SK-N-SH treated with all-trans-retinoic acid at 6 μM for 48 hours (cell line): ENCODE measurements around the gene KLRF2.

Experiments
- ATAC-seq: fragments of 200-7000 bp; cut with Tn5 transposase; 3 replicates; pipeline ENCODE4 v1.9.1; 2020; ENCODE audit warnings: mild to moderate bottlenecking, moderate library complexity
- CSDC2 ChIP-seq: fragments of 250-450 bp; sonication (Bioruptor Pico); IDR thresholded peaks from 2 replicates; pipeline ENCODE4 v1.5.0; 2020; ENCODE audit warnings: mild to moderate bottlenecking, moderate library complexity
- ESRRG ChIP-seq: fragments of 250-450 bp; sonication (Bioruptor Pico); IDR thresholded peaks from 2 replicates; pipeline ENCODE4 v1.6.1; 2021; ENCODE audit warnings: mild to moderate bottlenecking
- GLIS3 ChIP-seq: fragments of 250-450 bp; sonication (Bioruptor Pico); IDR thresholded peaks from 2 replicates; pipeline ENCODE4 v1.5.0; 2020; ENCODE audit warnings: mild to moderate bottlenecking, moderate library complexity
- ISL1 ChIP-seq: fragments of 250-450 bp; sonication (Bioruptor Pico); IDR thresholded peaks from 2 replicates; pipeline ENCODE4 v2.1.2; 2022; ENCODE audit warnings: mild to moderate bottlenecking, moderate library complexity
- OSR1 ChIP-seq: fragments of 250-450 bp; sonication (Bioruptor Pico); IDR thresholded peaks from 2 replicates; pipeline ENCODE4 v1.8.0; 2022; ENCODE audit warnings: moderate library complexity, mild to moderate bottlenecking, inconsistent platforms
- PPARA ChIP-seq: fragments of 250-450 bp; sonication (Bioruptor Pico); IDR thresholded peaks from 2 replicates; pipeline ENCODE4 v1.5.0; 2020; ENCODE audit warnings: mild to moderate bottlenecking, borderline replicate concordance
- RARB ChIP-seq: fragments of 250-450 bp; sonication (Bioruptor Pico); IDR thresholded peaks from 2 replicates; pipeline ENCODE4 v1.8.0; 2021; ENCODE audit warnings: mild to moderate bottlenecking, moderate library complexity
- SNAI2 ChIP-seq: fragments of 250-450 bp; sonication (Bioruptor Pico); IDR thresholded peaks from 2 replicates; pipeline ENCODE4 v1.5.0; 2020; ENCODE audit warnings: mild to moderate bottlenecking, moderate library complexity
- TOX ChIP-seq: fragments of 250-450 bp; sonication (Bioruptor Pico); IDR thresholded peaks from 2 replicates; pipeline ENCODE4 v1.8.0; 2021; ENCODE audit warnings: mild to moderate bottlenecking, moderate library complexity, borderline replicate concordance
- ZFP3 ChIP-seq: fragments of 250-450 bp; sonication (Bioruptor Pico); IDR thresholded peaks from 2 replicates; pipeline ENCODE4 v1.5.0; 2020; ENCODE audit warnings: mild to moderate bottlenecking, moderate library complexity
- ZFP30 ChIP-seq: fragments of 450-650 bp; formaldehyde crosslinking; IDR thresholded peaks from 2 replicates; pipeline ENCODE4 v1.5.0; 2022; ENCODE audit warnings: mild to moderate bottlenecking, moderate library complexity
- ZNF565 ChIP-seq: fragments of 450-650 bp; formaldehyde crosslinking; conservative IDR thresholded peaks from 2 replicates; pipeline ENCODE4 v1.5.0; 2020; ENCODE audit warnings: low read depth, mild to moderate bottlenecking, moderate library complexity
- ZNF70 ChIP-seq: fragments of 450-650 bp; formaldehyde crosslinking; IDR thresholded peaks from 2 replicates; pipeline ENCODE4 v1.5.0; 2020; ENCODE audit warnings: mild to moderate bottlenecking, moderate library complexity
- TF ChIP-seq, protein P1 (sequence below): fragments of 250-450 bp; sonication (Bioruptor Pico); IDR thresholded peaks from 2 replicates; pipeline ENCODE4 v1.8.0; 2021; ENCODE audit warnings: low read depth, mild to moderate bottlenecking, moderate library complexity, borderline replicate concordance
- TF ChIP-seq, protein P2 (sequence below): fragments of 250-450 bp; sonication (Bioruptor Pico); IDR thresholded peaks from 2 replicates; pipeline ENCODE4 v1.5.0; 2020; ENCODE audit warnings: mild to moderate bottlenecking, moderate library complexity
- TF ChIP-seq, protein P3 (sequence below): fragments of 250-450 bp; sonication (Bioruptor Pico); IDR thresholded peaks from 2 replicates; pipeline ENCODE4 v1.5.1; 2020; ENCODE audit warnings: low read depth, mild to moderate bottlenecking, moderate library complexity

The KLRF2 gene

DNA sequence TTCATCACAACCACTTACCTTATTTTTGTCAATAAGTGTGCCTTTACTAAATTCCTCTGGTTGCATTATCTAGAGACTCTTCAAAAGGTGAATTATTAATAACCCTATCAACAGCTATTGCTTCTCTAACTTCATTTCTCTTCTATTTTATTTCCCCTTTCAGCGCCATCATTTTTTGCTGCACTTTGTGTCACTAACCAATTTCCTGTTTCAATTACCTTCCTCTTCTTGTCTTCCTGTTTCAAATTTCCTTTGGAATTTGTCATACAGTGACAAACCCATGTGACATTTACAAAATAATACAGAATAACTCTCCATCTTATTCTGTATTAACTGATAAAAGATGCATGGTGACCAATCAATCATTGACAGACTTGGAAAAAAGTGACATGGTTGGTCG is 63.1 kb downstream of the KLRF2 start:
- no peak for ATAC-seq
- TF ChIP-seq ZFP3 (CRISPR knock-in tag) (no peak), TOX (no peak), ZNF70 (CRISPR knock-in tag) (no peak), PPARA (CRISPR knock-in tag) (no peak), RARB (no peak), SNAI2 (CRISPR knock-in tag) (no peak), CSDC2 (no peak), ZFP30 (CRISPR knock-in tag) (no peak), ZNF565 (CRISPR knock-in tag) (no peak), OSR1 (CRISPR knock-in tag) (no peak), GLIS3 (no peak), ISL1 (CRISPR knock-in tag) (no peak), ESRRG (no peak)
- TF ChIP-seq, protein P1, sequence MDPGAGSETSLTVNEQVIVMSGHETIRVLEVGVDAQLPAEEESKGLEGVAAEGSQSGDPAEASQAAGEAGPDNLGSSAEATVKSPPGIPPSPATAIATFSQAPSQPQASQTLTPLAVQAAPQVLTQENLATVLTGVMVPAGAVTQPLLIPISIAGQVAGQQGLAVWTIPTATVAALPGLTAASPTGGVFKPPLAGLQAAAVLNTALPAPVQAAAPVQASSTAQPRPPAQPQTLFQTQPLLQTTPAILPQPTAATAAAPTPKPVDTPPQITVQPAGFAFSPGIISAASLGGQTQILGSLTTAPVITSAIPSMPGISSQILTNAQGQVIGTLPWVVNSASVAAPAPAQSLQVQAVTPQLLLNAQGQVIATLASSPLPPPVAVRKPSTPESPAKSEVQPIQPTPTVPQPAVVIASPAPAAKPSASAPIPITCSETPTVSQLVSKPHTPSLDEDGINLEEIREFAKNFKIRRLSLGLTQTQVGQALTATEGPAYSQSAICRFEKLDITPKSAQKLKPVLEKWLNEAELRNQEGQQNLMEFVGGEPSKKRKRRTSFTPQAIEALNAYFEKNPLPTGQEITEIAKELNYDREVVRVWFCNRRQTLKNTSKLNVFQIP (CRISPR knock-in tag) = no peak
- TF ChIP-seq, protein P2, sequence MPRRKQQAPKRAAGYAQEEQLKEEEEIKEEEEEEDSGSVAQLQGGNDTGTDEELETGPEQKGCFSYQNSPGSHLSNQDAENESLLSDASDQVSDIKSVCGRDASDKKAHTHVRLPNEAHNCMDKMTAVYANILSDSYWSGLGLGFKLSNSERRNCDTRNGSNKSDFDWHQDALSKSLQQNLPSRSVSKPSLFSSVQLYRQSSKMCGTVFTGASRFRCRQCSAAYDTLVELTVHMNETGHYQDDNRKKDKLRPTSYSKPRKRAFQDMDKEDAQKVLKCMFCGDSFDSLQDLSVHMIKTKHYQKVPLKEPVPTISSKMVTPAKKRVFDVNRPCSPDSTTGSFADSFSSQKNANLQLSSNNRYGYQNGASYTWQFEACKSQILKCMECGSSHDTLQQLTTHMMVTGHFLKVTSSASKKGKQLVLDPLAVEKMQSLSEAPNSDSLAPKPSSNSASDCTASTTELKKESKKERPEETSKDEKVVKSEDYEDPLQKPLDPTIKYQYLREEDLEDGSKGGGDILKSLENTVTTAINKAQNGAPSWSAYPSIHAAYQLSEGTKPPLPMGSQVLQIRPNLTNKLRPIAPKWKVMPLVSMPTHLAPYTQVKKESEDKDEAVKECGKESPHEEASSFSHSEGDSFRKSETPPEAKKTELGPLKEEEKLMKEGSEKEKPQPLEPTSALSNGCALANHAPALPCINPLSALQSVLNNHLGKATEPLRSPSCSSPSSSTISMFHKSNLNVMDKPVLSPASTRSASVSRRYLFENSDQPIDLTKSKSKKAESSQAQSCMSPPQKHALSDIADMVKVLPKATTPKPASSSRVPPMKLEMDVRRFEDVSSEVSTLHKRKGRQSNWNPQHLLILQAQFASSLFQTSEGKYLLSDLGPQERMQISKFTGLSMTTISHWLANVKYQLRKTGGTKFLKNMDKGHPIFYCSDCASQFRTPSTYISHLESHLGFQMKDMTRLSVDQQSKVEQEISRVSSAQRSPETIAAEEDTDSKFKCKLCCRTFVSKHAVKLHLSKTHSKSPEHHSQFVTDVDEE (CRISPR knock-in tag) = no peak
- TF ChIP-seq, protein P3, sequence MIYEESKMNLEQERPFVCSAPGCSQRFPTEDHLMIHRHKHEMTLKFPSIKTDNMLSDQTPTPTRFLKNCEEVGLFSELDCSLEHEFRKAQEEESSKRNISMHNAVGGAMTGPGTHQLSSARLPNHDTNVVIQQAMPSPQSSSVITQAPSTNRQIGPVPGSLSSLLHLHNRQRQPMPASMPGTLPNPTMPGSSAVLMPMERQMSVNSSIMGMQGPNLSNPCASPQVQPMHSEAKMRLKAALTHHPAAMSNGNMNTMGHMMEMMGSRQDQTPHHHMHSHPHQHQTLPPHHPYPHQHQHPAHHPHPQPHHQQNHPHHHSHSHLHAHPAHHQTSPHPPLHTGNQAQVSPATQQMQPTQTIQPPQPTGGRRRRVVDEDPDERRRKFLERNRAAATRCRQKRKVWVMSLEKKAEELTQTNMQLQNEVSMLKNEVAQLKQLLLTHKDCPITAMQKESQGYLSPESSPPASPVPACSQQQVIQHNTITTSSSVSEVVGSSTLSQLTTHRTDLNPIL (CRISPR knock-in tag) = no peak
